Omental fat pad (tissue), 4 donors: ENCODE data around the gene GABRR1. TPM values are rescaled to one million over a fixed set of nuclear protein-coding genes. Genes with fewer than 3 reads are reported as not detected.
"Not testable (repeated sequence)": the region's sequence is repeated elsewhere in the genome, so short reads cannot be mapped to it uniquely, and the experiment has no call there.

Experiments
- ATAC-seq: fragments of 150-250 bp; one replicate; pipeline ENCODE4 v1.9.1; 2016; ENCODE audit warnings: mild to moderate bottlenecking, moderate library complexity; ENCODE audit not compliant: low FRiP score
- DNase-seq: peaks from one replicate; pipeline ENCODE4 v3.0.0-alpha.2; 2019; ENCODE audit warnings: low spot score
- total RNA-seq, 4 donors: library from RNA; depleted of rRNA; stranded (reverse); fragments of >200 nt; gene quantifications; one replicate each; pipeline ENCODE4 v1.1.0, GENCODE V29; 2016
- TF ChIP-seq, protein P1 (sequence below), 3 donors: fragments of 450-650 bp; IDR thresholded peaks; one replicate each; pipeline ENCODE4 v1.5.1; 2016 to 2017; ENCODE audit warnings: antibody characterized with exemption in 3 of 3, mild to moderate bottlenecking in 3 of 3, moderate library complexity in 2 of 3

The GABRR1 gene
- total RNA-seq, 4 donors from 2014 or later, result not detected

DNA sequence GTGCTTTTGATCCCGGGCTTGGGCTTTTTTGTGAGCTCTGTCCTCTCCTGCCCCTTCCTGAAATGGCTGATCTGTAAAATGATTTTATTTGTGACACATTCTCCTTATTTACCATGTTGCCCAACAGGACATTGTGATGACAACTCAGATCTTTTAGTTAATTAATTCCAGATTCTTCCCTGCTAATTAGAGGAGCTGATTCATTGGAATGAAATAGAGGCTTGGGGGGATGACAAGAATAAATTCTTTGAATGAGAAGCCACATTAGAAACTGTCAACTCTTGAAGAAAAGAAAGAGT, 26.1 kb upstream of the GABRR1 start:
- no peak for DNase-seq
- TF ChIP-seq, protein P1, sequence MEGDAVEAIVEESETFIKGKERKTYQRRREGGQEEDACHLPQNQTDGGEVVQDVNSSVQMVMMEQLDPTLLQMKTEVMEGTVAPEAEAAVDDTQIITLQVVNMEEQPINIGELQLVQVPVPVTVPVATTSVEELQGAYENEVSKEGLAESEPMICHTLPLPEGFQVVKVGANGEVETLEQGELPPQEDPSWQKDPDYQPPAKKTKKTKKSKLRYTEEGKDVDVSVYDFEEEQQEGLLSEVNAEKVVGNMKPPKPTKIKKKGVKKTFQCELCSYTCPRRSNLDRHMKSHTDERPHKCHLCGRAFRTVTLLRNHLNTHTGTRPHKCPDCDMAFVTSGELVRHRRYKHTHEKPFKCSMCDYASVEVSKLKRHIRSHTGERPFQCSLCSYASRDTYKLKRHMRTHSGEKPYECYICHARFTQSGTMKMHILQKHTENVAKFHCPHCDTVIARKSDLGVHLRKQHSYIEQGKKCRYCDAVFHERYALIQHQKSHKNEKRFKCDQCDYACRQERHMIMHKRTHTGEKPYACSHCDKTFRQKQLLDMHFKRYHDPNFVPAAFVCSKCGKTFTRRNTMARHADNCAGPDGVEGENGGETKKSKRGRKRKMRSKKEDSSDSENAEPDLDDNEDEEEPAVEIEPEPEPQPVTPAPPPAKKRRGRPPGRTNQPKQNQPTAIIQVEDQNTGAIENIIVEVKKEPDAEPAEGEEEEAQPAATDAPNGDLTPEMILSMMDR (IDR thresholded peaks at IDR 0.05), result no peak

GRCh38 chr6:89242574-89243330, 25.6 kb upstream of the GABRR1 start:
- no peak for DNase-seq
- no peak for ATAC-seq
- TF ChIP-seq, protein P1 (IDR thresholded peaks at IDR 0.05), result no peak

More for the DNA sequence above, 26.1 kb upstream of the GABRR1 start:
- no peak for ATAC-seq

DNA sequence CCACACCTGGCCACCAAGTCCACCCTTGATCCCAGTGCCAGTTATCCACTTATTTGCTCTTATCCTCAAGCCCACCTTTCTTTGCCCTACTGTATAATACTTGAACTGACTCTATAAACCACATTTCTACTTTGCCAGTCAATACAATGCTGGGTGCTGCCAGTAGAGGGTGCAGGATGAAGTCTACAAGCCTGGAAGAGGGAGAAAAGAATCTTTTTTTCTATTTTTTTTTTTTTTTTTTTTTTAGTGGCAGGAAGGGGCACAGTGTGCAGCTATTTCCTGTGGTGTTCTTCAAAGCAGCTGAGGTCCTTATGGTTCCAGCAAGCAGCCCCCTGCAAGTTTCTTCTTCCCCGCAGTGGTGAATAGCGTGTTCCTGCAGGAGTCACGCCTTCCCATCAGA, 22.2 kb upstream of the GABRR1 start:
- ATAC-seq (no peak), DNase-seq (no peak)
- TF ChIP-seq, protein P1 (IDR thresholded peaks at IDR 0.05), result no peak

GRCh38 chr6:89237158-89237557, 20.0 kb upstream of the GABRR1 start:
- TF ChIP-seq, protein P1 (IDR thresholded peaks at IDR 0.05), result no peak
- no peak for DNase-seq
- no peak for ATAC-seq

GRCh38 chr6:89233605-89234004, 16.4 kb upstream of the GABRR1 start:
- DNase-seq, ATAC-seq: not testable (repeated sequence)

- DNase-seq, result no peak
- TF ChIP-seq, protein P1 (IDR thresholded peaks at IDR 0.05), result no peak
- no peak for ATAC-seq
Observed at GRCh38 chr6:89222712-89223039, 5.5 kb upstream of the GABRR1 start.

DNA sequence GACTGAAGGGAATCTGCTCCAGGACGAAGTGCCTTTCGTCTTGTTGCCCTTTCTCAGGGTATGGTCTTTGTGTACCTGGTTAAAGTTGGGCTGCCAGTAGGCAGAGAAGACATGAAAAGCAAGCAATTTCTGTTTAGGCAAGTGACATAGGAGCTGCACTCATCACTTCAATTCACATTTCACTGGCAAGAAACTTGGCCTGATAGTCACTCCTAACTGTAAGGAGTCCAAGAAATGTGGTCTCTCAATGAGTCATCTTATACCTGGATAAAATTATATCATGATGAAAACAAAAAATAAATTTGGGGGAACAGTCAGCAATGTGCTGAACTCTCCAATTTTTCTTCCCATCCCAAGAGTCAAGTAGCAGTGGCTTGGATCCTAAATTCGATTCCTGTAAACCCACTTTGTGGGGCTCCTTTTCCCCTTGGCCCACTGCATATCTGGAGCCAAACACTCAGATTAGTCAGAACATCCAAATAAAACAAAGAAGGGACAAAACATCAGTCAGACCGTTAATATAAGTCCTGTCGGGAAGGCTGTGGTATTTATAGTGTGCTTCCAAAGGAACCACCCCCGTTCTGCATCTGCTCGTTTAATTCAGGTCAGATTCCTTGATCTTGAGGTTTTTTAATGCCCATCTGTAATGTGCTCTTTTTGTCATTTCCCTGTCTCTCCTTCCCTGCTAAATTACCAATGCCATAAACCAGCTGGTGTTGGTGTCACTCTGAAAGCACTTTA, 5.0 kb upstream of the GABRR1 start:
- TF ChIP-seq, protein P1 (IDR thresholded peaks at IDR 0.05), result no peak
- ATAC-seq (no peak), DNase-seq (no peak)
